GM12878 (cell line): ENCODE results near the gene REEP5. TPM values are rescaled to one million over a fixed set of nuclear protein-coding genes. Genes with fewer than 3 reads are reported as not detected.
A peak's percentile ranks its signal among the peaks of the same experiment; 100 is the strongest.

ENCODE experiments used
- ATAC-seq: fragments of 200-7000 bp; cut with Tn5 transposase; 3 replicates; pipeline ENCODE4 v1.9.1; 2020; ENCODE audit warnings: mild to moderate bottlenecking, moderate library complexity
- BruUV-seq: library from RNA; stranded (reverse); fragments of 400-500 nt; replicated peaks from 2 replicates; lab custom pipeline; 2021; lab: Mats Ljungman, UMichigan
- CTCF ChIA-PET: fragments of 300-600 bp; sonication (Branson Sonifier 250); formaldehyde crosslinking; extraction: SDS; loops from one replicate; lab custom pipeline; 2021; ENCODE audit warnings: inconsistent platforms; lab: Yijun Ruan, JAX
- POLR2A ChIA-PET: fragments of 350-600 bp; formaldehyde crosslinking; extraction: SDS; loops from one replicate; lab custom pipeline; 2021; ENCODE audit warnings: inconsistent platforms; lab: Charles Lee
- RAD21 ChIA-PET: fragments of 300-600 bp; sonication (Branson Sonifier 250); formaldehyde crosslinking; loops from one replicate; lab custom pipeline; 2023; ENCODE audit warnings: antibody characterized with exemption; ENCODE audit not compliant: unreplicated experiment; lab: Charles Lee
- SMC1A ChIA-PET: fragments of 300-600 bp; sonication (Branson Sonifier 250); formaldehyde crosslinking; loops from one replicate; lab custom pipeline; 2023; ENCODE audit not compliant: unreplicated experiment, uncharacterized antibody; lab: Charles Lee
- DNase-seq: peaks from one replicate; pipeline ENCODE4 v3.0.0-alpha.2; 2011; ENCODE audit warnings: low read depth, low spot score
- FAIRE-seq: peaks from 3 replicates; lab custom pipeline; 2011; peaks lifted over from hg19 to GRCh38; lab: Jason Lieb, UNC
- H2AFZ ChIP-seq: 2 replicates; pipeline ENCODE4 v1.6.0; 2011; ENCODE audit warnings: low read depth, low read length, control low read depth; ENCODE audit not compliant: control insufficient read depth
- H3K27ac ChIP-seq: 2 replicates; pipeline ENCODE4 v1.5.1; 2011; ENCODE audit warnings: control low read depth; ENCODE audit not compliant: control insufficient read depth, insufficient read depth
- H3K27me3 ChIP-seq, 2 experiments: replicated peaks in 1 of 2; 2 replicates each; pipeline versions ENCODE4 v1.6.0 to v1.6.1; 2011; ENCODE audit warnings: low read length in 1 of 2; ENCODE audit not compliant: control insufficient read depth in 2 of 2, insufficient read depth in 2 of 2
- H3K36me3 ChIP-seq, 2 experiments: 2 replicates each; pipeline ENCODE4 v1.5.1; 2011; ENCODE audit warnings: low read length in 1 of 2; ENCODE audit not compliant: control insufficient read depth in 2 of 2, insufficient read depth in 2 of 2
- H3K4me1 ChIP-seq: 2 replicates; pipeline ENCODE4 v1.6.1; 2011; ENCODE audit warnings: mild to moderate bottlenecking, low read length, moderate library complexity, mixed read lengths; ENCODE audit not compliant: control insufficient read depth, insufficient read depth
- H3K4me2 ChIP-seq: 2 replicates; pipeline ENCODE4 v1.6.0; 2011; ENCODE audit warnings: control low read depth; ENCODE audit not compliant: control insufficient read depth, insufficient read depth
- H3K4me3 ChIP-seq: fragments of 200-600 bp; sonication (generic); 2 replicates; pipeline ENCODE4 v1.5.1; 2016
- H3K79me2 ChIP-seq: 2 replicates; pipeline ENCODE4 v1.6.0; 2011; ENCODE audit warnings: low read length; ENCODE audit not compliant: control insufficient read depth, insufficient read depth
- H3K9ac ChIP-seq: 2 replicates; pipeline ENCODE4 v1.8.0; 2011; ENCODE audit warnings: low read length, control low read depth, mixed read lengths; ENCODE audit not compliant: control insufficient read depth, insufficient read depth
- H3K9me3 ChIP-seq: replicated peaks from 3 replicates; pipeline ENCODE4 v1.5.1; 2011; ENCODE audit warnings: mild to moderate bottlenecking, low read length; ENCODE audit not compliant: control insufficient read depth, insufficient read depth
- H4K20me1 ChIP-seq: 2 replicates; pipeline ENCODE4 v1.6.0; 2011; ENCODE audit not compliant: control insufficient read depth, insufficient read depth
- BCL11A ChIP-seq: IDR thresholded peaks from 2 replicates; pipeline ENCODE4 v1.6.1; 2011; ENCODE audit warnings: low read depth, low read length
- FOXK2 ChIP-seq: fragments of 450-650 bp; IDR thresholded peaks from 2 replicates; pipeline ENCODE4 v1.6.1; 2017; ENCODE audit warnings: mild to moderate bottlenecking, moderate library complexity
- HDAC6 ChIP-seq: fragments of 200-600 bp; sonication (generic); IDR thresholded peaks from one replicate; pipeline ENCODE4 v1.8.0; 2017; ENCODE audit warnings: antibody characterized with exemption; ENCODE audit not compliant: unreplicated experiment
- LARP7 ChIP-seq: fragments of 450-650 bp; IDR thresholded peaks from 2 replicates; pipeline ENCODE4 v1.6.1; 2017; ENCODE audit warnings: mild to moderate bottlenecking
- MTA3 ChIP-seq: IDR thresholded peaks from 2 replicates; pipeline ENCODE4 v1.6.1; 2012; ENCODE audit warnings: low read length, inconsistent platforms, borderline replicate concordance
- MYB ChIP-seq: fragments of 150-350 bp; IDR thresholded peaks from 2 replicates; pipeline ENCODE4 v1.6.1; 2014; ENCODE audit warnings: mild to moderate bottlenecking, low read depth, low read length, borderline replicate concordance
- NFXL1 ChIP-seq: fragments of 450-650 bp; IDR thresholded peaks from 2 replicates; pipeline ENCODE4 v1.6.1; 2017; ENCODE audit warnings: antibody characterized with exemption, mild to moderate bottlenecking, borderline replicate concordance
- RELA ChIP-seq: fragments of 450-650 bp; IDR thresholded peaks from 2 replicates; pipeline ENCODE4 v1.8.0; 2014; ENCODE audit warnings: borderline replicate concordance; ENCODE audit not compliant: partially characterized antibody
- SIX5 ChIP-seq: IDR thresholded peaks from 2 replicates; pipeline ENCODE4 v1.6.1; 2011; ENCODE audit warnings: mild to moderate bottlenecking, low read depth, low read length, moderate library complexity; ENCODE audit not compliant: severe bottlenecking
- TCF12 ChIP-seq: IDR thresholded peaks from 2 replicates; pipeline ENCODE4 v1.6.1; 2011; ENCODE audit warnings: low read depth, mild to moderate bottlenecking, low read length
- ZSCAN29 ChIP-seq: fragments of 450-650 bp; IDR thresholded peaks from 2 replicates; pipeline ENCODE4 v1.6.1; 2017; ENCODE audit warnings: mild to moderate bottlenecking, moderate library complexity
- WGBS: methylation state at CpG from one replicate; pipeline ENCODE4 v1.1.6; 2016; ENCODE audit warnings: low lambda C conversion rate; ENCODE audit not compliant: insufficient replicate concordance, insufficient coverage; ENCODE audit errors: missing lambda C conversion rate; 5-methylcytosine and 5-hydroxymethylcytosine counted together
- in situ Hi-C: fragments of 300-500 bp; cut with MboI; formaldehyde crosslinking; loops from 9 replicates; pipeline ENCODE4 v1.14.3; 2018; ENCODE audit warnings: mixed read lengths
- intact Hi-C: fragments of 100-400 bp; cut with micrococcal nuclease; formaldehyde crosslinking; loops from one replicate; pipeline ENCODE4 v1.14.2; 2022; ENCODE audit not compliant: unreplicated experiment
- polyA plus RNA-seq, 11 experiments: library from polyadenylated mRNA; depleted of rRNA in 4 of 11; unstranded in 6 of 11; stranded (reverse) in 5 of 11; fragments of >200 nt; fragmentation: Nextera tagmentation in 4 of 11; fragmentation: Illumina TruSeq in 1 of 11; extraction: Ambion mirVana in 4 of 11; extraction: Trizol in 1 of 11; gene quantifications; 1 replicate in 1 of 11; 2 replicates in 10 of 11; pipeline versions ENCODE4 v1.2.1 to v1.2.3, GENCODE V29; 2011 to 2016; ENCODE audit warnings: inconsistent platforms in 2 of 11, missing spikeins in 2 of 11, low read depth in 1 of 11
- total RNA-seq, 4 experiments: library from RNA; depleted of rRNA in 3 of 4; stranded (reverse); fragments of >200 nt in 3 of 4; fragmentation: Illumina TruSeq in 1 of 4; extraction: Trizol in 1 of 4; gene quantifications; 2 replicates each; pipeline versions ENCODE4 v1.2.1 to v1.2.3, GENCODE V29; 2013 to 2021
- TF ChIP-seq, protein P1 (sequence below): fragments of 450-650 bp; IDR thresholded peaks from 2 replicates; pipeline ENCODE4 v1.6.1; 2017; ENCODE audit warnings: mild to moderate bottlenecking, moderate library complexity
- TF ChIP-seq, protein P2 (sequence below): IDR thresholded peaks from 2 replicates; pipeline ENCODE4 v1.6.1; 2012; ENCODE audit warnings: low read depth, low read length, improper control_type of control experiment

REEP5 gene
- total and polyA plus RNA-seq, 10 of the 15 experiments (the other 5 are each of a cell fraction or from before 2014, with no cell fraction given) = 30.5 to 211 (median 113) TPM

DNA sequence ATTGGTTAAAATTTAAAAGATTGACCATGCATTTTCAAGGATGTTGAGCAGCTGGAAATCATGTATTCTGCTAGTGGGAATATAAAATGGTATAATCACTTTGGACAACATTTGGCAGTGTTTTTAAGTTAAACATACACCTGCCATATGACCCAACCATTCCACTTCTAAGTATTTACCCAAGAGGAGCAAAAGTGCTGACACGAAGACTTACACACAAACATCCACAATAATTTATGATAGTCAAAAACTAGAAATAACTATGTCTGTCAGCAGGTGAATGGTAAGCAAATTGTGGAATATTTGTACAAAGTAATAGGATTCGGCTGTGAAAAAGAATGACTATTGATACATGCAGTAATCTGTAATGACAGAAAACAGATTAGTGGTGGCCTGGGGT, 91.6 kb downstream of the REEP5 start:
- no peak for TF ChIP-seq NFXL1
- no peak for TF ChIP-seq LARP7
- TF ChIP-seq RELA = no peak
- no peak for TF ChIP-seq BCL11A
- TF ChIP-seq TCF12 = no peak
- no peak for TF ChIP-seq MTA3
- TF ChIP-seq MYB = no peak
- TF ChIP-seq, protein P1, sequence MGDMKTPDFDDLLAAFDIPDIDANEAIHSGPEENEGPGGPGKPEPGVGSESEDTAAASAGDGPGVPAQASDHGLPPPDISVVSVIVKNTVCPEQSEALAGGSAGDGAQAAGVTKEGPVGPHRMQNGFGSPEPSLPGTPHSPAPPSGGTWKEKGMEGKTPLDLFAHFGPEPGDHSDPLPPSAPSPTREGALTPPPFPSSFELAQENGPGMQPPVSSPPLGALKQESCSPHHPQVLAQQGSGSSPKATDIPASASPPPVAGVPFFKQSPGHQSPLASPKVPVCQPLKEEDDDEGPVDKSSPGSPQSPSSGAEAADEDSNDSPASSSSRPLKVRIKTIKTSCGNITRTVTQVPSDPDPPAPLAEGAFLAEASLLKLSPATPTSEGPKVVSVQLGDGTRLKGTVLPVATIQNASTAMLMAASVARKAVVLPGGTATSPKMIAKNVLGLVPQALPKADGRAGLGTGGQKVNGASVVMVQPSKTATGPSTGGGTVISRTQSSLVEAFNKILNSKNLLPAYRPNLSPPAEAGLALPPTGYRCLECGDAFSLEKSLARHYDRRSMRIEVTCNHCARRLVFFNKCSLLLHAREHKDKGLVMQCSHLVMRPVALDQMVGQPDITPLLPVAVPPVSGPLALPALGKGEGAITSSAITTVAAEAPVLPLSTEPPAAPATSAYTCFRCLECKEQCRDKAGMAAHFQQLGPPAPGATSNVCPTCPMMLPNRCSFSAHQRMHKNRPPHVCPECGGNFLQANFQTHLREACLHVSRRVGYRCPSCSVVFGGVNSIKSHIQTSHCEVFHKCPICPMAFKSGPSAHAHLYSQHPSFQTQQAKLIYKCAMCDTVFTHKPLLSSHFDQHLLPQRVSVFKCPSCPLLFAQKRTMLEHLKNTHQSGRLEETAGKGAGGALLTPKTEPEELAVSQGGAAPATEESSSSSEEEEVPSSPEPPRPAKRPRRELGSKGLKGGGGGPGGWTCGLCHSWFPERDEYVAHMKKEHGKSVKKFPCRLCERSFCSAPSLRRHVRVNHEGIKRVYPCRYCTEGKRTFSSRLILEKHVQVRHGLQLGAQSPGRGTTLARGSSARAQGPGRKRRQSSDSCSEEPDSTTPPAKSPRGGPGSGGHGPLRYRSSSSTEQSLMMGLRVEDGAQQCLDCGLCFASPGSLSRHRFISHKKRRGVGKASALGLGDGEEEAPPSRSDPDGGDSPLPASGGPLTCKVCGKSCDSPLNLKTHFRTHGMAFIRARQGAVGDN = no peak
- no peak for TF ChIP-seq HDAC6
- TF ChIP-seq, protein P2, sequence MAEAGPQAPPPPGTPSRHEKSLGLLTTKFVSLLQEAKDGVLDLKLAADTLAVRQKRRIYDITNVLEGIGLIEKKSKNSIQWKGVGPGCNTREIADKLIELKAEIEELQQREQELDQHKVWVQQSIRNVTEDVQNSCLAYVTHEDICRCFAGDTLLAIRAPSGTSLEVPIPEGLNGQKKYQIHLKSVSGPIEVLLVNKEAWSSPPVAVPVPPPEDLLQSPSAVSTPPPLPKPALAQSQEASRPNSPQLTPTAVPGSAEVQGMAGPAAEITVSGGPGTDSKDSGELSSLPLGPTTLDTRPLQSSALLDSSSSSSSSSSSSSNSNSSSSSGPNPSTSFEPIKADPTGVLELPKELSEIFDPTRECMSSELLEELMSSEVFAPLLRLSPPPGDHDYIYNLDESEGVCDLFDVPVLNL = no peak
- no peak for TF ChIP-seq SIX5
- TF ChIP-seq ZSCAN29 = no peak
- TF ChIP-seq FOXK2 = no peak
- ATAC-seq (no peak), DNase-seq (no peak), FAIRE-seq (no peak)
- CTCF ChIA-PET = interaction anchor here (2.5 kb wide), 1 partner anchor 18 kb away, joined by 8 read pairs; no protein-coding TSS in a partner anchor
- SMC1A ChIA-PET = interaction anchor here (0.7 to 1.2 kb wide), 2 partner anchors 11 to 30 kb away, joined by 3 read pairs; no protein-coding TSS in a partner anchor
- Histone ChIP-seq H3K27me3 (no peaks in the 10 kb centered on the region), H3K4me2 (no peak overlapping the region), H3K4me3 (no peak overlapping the region), H3K27ac (no peak overlapping the region), H3K9ac (no peak overlapping the region), H4K20me1 (no peaks in the 10 kb centered on the region), H3K9me3 (no peaks in the 10 kb centered on the region), H3K4me1 (no peaks in the 10 kb centered on the region), H3K79me2 (no peaks in the 10 kb centered on the region), H2AFZ (no peak overlapping the region), H3K36me3 (peaks cover 0 to 8% of the 10 kb centered on the region in 2 experiments; a peak in 3 of 4 replicates)
- POLR2A ChIA-PET = interaction anchor here (0.6 kb wide), 1 partner anchor 86 kb away, joined by 5 read pairs; no protein-coding TSS in a partner anchor
- WGBS = 98% methylated on average over 2 of the region's 2 CpGs
- in situ Hi-C loops (no loop called here), intact Hi-C loops (no loop called here)
- RAD21 ChIA-PET = no interaction called here
- TSS peak; percentile 32 for BruUV-seq
